GM21825 (cell line): Measurements from ENCODE around the gene OR2M7.
"Not testable (repeated sequence)": the region's sequence is repeated elsewhere in the genome, so short reads cannot be mapped to it uniquely, and the experiment has no call there.

Experiments used
- ATAC-seq: cut with Tn5 transposase; IDR thresholded peaks from one replicate; pipeline ENCODE4 v1.9.1; 2021; ENCODE audit warnings: mild to moderate bottlenecking, moderate library complexity; ENCODE audit not compliant: unreplicated experiment

The OR2M7 gene

DNA sequence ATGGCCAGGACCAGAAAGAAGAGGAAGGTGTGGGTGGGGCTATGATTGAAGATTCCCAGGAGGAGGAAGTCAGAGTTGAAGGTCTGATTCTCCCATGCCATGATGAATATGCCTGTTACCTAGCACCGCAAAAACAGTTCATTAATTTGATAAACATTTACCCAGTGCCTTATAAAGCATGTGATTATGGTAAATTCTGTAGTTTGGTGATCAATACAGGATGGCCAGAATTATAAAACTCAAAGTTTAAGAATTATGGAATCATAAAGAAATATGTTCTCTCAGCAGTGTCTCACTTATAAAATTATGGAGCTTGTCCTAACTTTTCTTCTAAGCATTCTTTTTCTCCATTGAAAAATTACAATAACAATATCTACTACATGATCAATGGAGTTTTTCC, at the start of gene OR2M7:
OR2M7 (minus strand) TSS at position 101 of the 400 bp plus-strand sequence; CDS start at position 101, 0 bp downstream.
- no peak for ATAC-seq

- no peak for ATAC-seq
These were observed 49.4 kb upstream of the OR2M7 start for GRCh38 chr1:248373761-248374160.

DNA sequence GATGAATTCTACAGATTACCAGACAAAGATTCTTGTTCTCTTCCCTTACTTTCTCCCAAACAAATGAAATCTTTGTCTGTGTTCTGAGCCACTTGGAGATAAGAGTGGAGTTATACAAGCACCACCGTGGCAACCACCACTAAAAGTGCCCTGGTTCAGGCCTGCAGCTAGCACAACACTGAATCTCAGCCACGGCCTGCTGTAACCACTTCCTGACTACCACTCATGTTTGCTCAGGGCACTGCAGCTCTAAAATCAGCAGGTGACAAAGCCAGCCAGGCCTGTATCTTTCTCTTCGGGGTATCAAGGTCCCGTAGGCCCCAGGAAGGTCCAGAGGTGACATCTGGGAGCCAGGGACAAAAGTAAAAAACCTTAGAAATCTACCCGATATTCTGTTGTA, 48.0 kb upstream of the OR2M7 start:
- ATAC-seq: no peak

- ATAC-seq: no peak
These were observed 42.2 kb upstream of the OR2M7 start for GRCh38 chr1:248366609-248367008.

DNA sequence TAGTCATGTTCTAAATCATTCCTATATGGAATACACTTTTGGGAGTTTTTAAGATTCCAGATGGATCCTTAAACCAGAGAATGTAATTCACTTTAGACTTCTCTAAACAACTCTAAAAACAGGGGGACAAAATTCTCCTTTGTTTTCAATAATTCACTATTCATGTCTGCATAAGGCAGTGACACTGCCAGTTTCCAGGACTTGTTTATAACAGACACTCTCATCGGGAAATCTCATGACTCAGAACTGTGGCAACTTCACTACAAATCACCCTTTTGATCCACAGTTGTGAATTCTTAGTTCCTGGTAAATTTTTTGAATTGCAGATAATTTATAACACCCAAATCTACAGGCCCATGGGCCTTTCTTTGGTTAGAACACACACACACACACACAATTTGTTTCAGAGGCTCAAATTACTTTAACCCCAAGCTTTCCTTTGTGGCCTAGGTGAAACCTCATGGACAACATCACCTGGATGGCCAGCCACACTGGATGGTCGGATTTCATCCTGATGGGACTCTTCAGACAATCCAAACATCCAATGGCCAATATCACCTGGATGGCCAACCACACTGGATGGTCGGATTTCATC, 36.9 kb upstream of the OR2M7 start, which contains the start of gene OR2T4:
OR2T4 (plus strand) TSS at position 545 of the 595 bp plus-strand sequence; CDS start at position 545, 0 bp downstream.
- ATAC-seq: no peak

- ATAC-seq: no peak
These were observed 35.0 kb upstream of the OR2M7 start for GRCh38 chr1:248359415-248359814.

DNA sequence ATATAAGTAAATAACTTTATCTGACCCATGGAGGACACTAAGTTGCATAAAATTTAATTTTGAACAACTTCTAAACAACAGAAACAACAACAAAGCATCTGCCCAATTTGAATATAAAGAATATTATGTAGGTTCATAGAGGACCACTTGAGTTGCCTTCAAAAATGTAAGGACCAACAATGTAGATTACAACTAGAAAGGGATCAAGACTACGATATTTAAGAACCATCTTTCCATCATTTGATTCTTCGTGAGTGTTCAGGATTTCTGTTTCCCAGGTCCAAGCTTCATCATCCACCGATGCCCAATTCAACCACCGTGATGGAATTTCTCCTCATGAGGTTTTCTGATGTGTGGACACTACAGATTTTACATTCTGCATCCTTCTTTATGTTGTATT, 24.1 kb upstream of the OR2M7 start, which contains the start of gene OR14C36:
OR14C36 (plus strand) TSS at position 301 of the 400 bp plus-strand sequence; CDS start at position 301, 0 bp downstream.
- no peak for ATAC-seq

DNA sequence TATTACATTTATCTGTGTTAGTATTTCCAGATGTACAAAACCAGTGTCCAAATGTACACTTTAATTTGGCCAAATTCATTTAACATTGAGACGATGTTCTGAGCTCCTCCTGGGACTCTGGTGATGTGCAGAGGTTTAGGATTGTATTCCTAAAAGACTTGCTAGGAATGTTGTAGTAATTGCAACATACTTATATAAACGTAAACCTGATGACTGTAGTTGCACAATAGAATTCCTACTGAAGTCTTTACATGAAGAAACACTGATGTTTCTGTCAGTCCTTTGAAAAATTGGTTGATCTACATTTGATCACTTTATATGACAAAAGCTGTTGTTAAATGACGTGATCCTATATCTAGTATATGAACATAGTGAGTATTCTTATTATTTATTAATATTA, 19.1 kb upstream of the OR2M7 start:
- ATAC-seq: no peak

DNA sequence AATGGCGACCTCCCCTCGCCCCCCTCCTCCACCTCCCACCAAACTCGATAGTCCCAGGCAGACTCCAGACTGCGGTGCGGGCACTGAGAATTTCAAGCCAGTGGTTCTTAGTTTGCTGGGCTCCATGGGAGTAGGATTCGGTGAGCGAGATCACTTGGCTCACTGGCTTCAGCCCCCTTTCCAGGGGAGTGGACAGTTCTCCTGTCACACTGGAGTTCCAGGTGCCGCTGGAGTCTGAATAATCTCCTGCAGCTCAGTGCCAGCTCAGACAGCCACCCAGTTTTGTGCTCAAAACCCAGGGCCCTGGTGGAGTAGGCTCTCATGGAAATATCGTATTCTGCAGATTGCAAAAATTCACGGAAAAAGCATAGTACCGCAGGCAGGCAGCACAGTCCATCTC, 7.6 kb downstream of the OR2M7 start:
- no peak for ATAC-seq

DNA sequence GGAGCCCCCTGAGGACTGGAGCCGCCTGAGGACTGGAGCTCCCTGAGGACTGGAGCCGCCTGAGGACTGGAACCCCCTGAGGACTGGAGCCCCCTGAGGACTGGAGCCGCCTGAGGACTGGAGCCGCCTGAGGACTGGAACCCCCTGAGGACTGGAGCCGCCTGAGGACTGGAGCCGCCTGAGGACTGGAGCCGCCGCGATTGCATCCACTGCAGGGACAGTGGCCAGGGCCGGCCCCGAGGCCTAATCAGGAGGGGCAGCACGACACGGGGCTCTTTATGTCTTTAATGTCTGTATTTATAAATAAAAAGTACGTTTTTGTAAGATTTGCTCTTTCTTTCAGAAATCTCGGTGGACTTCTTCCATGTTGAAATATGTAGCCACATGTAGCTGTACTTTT, 17.6 kb downstream of the OR2M7 start:
- not testable (repeated sequence) for ATAC-seq

DNA sequence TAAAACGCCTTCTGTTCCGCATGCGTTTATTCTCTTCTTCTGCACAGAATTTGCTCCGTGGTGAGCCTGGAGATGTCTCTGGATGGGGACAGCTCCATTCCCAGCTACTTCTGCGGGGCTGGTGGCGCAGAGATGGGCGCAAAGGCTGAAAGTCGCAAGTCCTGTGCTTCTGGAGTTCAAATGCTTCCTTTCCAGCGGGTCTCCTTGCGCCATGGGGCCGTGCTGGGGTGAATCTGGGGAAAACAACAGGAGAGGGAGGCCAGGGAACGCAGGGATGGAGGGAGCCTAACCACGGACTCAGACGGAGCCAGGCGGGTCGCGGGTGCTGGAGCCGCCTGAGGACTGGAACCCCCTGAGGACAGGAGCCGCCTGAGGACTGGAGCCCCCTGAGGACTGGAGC, 18.3 kb downstream of the OR2M7 start:
- no peak for ATAC-seq

DNA sequence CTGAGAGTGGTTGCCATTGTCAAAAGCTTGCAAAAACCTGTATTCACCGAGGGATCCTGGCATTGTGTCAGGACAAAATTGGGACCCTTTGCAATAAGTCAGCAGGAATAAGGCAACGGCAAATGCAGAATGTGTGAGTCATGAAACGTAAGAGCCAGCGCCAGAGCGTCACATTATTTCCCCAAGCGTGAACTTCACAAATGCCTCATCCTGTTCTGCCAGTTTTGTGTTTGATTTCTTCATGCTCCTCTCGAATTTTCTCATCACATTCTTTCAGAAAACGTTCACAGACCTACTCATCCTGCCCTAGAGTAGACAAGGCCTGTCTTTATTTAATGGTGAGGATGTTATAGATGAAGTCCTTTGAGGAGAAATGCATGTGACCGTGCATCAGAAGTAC, 18.7 kb downstream of the OR2M7 start:
- ATAC-seq: not testable (repeated sequence)

GRCh38 chr1:248303324-248303723, 21.0 kb downstream of the OR2M7 start, which contains the start of gene OR2T12:
Gene OR2T12, minus strand, starts transcription at chr1:248303424. Its CDS starts 7,846 bp downstream, at chr1:248295578.
- ATAC-seq: no peak

- ATAC-seq: no peak
These were observed 36.0 kb downstream of the OR2M7 start for GRCh38 chr1:248288391-248288790.

- ATAC-seq: no peak
These were observed 46.5 kb downstream of the OR2M7 start, which contains the start of gene OR2T33 for GRCh38 chr1:248277876-248278275. Gene OR2T33, minus strand, starts transcription at chr1:248277976. Its CDS starts 4,162 bp downstream, at chr1:248273814.
